HG03571 (cell line): ENCODE measurements around the gene RCVRN.
"Not testable (repeated sequence)": the region's sequence is repeated elsewhere in the genome, so short reads cannot be mapped to it uniquely, and the experiment has no call there.

Experiments
- ATAC-seq: cut with Tn5 transposase; IDR thresholded peaks from one replicate; pipeline ENCODE4 v1.9.1; 2021; ENCODE audit not compliant: unreplicated experiment

RCVRN gene

GRCh38 chr17:9922012-9922848, 17.2 kb upstream of the RCVRN start:
- no peak for ATAC-seq

DNA sequence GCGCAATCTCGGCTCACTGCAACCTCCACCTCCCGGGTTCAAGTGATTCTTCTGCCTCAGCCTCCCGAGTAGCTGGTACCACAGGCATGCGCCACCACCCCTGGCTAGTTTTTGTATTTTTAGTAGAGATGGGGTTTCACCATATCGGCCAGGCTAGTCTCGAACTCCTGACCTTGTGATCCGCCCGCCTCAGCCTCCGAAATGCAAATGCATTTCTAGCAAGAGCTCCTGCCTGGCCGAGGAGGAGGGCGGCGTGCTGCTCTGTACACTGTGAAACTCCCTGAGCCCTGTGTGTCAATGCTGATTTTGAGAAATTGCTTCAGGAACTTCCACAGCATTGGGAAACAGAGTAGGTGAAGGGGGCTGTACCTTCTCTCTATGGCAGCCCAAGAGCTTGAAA, 16.1 kb upstream of the RCVRN start:
- not testable (repeated sequence) for ATAC-seq

DNA sequence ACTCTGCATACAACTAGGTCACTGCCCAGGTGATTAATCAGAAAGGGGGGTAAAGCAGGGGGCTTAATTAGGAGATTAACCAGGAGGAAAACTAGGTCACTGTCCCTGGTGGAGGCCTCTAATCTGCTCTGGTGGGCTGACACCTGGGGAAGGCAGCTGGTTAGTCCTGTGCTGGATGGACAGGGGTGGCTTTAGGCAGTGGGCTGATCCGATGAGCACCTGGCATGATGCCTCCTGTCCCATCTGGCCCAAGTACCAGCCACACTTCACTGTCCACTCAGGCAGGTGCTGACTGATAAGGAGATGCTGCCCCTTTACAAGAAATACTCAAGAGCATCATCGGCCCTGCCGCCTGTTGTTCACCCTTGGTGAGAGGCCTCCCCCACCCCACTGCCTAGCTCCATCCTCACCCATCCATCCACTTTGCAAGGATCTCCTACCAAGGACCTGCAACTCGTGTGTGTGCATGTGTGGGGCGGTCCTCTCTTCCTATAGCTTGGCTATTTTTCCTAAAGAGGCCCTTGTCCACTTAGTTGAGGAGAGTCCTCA, 13.8 kb upstream of the RCVRN start:
- no peak for ATAC-seq

DNA sequence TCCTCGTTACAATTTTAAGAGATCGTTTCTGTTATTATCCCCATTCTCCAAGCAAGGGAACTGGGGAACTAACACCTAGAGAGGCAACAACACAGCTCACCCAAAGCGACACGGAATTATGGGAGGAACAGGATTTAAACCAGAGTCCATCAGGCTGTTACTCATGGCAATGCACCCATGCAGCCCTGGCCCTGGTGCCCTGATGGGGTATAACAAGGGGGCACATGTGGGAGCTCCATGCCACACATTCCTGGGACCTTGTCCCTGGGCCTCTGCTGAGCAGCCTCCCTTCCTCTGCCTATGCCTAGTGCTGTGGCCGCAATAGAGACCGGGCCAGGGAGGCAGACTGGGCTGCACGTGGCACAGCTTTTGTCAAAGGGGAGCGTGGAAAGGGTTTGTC, 13.3 kb upstream of the RCVRN start:
- no peak for ATAC-seq

- no peak for ATAC-seq
These were observed 12.7 kb upstream of the RCVRN start for GRCh38 chr17:9917801-9918200.

- no peak for ATAC-seq
These were observed 12.1 kb upstream of the RCVRN start for GRCh38 chr17:9917131-9917530.

DNA sequence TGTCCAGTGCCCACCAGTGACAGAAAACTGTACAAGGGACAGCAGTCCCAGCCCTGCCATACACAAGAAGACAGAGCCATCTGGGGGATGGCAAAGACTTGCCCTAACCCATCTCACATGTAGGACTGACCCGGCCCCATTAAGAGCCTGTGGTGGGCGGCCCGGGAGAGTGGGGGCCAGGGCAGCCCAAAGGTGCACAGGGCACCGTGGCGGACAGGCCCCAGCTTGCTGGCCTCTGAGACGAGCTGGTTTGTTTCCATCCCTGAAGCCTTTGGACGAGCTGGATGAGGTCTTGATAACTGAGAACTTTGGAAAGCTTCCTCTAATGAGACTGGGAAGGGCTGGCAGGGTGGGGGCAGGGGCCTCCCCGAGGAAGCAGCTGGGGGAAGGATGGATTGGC, 11.0 kb upstream of the RCVRN start:
- ATAC-seq = no peak

DNA sequence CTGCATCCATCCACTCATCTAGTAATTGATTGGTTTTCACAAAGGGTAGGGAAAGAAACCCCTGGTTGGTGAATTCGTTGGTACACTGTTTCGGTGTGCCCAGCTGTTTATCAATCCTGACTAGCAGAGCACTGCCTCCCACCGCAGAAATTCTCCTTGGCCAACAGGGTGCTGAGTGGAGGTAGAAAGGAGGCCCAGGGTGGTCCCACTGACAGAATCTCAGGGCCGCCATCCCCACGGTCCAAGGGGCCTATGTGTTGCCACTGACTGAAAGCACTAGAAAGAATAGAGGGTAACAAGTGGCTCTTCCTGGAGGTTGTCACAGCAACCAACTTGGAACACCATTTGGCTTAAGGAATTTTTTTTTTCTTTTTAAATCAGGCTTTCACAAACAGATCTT, 8.4 kb upstream of the RCVRN start:
- no peak for ATAC-seq

DNA sequence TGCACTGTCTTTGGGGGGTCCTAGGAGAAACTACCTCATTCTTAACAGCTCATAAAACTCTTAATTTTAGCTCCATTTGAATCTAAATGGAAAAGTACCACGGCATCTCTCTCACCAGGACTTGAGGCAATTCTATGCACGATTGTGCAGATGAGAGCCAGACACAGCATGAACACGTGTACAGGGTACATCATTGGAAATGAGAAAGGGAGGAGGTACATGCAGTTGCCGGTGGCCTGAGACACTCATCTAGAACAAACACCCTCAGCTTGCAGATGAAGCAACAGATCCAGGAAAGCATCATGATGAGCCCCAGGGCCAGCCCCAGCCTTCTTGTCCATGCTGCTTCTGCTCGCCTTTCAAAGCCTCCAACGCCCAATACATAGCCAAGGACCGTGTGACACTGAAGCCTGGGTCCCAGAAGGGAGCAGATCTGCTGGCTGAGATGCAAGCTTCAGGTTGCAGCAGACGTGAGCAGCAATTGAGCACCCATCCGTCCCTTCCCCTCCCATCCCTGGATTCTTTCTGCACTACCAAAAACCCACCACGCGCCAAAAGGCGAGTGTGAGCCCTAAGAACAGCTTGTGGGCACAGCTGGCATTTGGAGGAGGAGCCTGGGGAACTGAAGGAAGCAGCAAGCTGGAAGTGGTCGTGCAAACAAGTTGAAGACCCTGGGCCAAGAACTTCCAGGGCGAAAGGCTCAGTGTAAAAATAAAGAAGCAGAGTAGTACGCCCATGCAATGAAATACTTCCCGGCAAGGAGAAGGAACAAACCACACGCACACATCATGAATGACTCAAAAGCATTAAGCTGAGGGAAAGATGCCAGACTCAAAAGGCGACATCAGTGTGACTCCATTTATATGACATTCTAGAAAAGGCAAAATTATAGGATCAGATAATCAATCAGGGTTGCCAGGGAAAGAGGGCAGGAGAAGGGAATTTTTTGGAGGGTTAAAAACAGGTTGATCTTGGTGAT, 7.3 kb upstream of the RCVRN start:
- no peak for ATAC-seq

GRCh38 chr17:9911089-9911488, 6.0 kb upstream of the RCVRN start:
- ATAC-seq = no peak

- ATAC-seq = no peak
These were observed 3.6 kb upstream of the RCVRN start for GRCh38 chr17:9908649-9909042.

DNA sequence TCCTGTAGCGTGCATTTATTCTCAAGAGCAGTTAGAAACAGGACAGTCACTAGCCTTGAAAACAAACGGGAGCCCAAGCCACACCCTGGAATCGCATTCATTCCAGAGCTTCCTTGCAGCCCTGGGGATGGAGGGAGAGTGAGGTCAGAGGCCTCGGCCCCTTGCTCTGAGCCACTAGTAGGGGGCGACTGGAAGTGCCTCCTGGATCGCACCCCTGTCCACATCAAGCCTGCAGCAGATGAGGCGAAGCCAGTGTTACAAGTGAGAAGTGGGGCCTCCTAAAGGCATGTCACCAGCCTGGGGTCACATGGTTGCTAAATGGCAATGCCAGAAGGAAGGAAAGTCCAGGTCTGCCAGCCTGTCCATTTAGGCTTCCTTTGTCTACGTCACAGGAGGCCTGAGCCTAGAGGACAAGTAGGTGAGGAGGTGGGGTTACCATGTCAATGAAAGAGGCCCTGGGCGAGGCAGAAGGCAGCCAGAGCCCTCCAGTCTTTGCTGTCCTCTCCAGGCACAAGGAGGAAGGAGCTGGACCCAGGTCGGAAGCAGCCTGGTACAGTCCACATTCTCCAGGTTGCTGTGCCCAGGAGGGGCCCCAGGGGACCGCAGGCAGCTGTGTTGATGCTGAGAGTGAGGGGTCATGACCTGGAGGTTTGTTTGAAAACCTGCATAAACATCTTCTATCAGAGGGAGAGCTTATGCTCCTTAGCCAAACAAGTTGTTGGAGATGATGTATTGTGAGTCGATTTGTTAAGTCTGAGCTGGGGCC, 3.0 kb upstream of the RCVRN start:
- ATAC-seq = no peak

DNA sequence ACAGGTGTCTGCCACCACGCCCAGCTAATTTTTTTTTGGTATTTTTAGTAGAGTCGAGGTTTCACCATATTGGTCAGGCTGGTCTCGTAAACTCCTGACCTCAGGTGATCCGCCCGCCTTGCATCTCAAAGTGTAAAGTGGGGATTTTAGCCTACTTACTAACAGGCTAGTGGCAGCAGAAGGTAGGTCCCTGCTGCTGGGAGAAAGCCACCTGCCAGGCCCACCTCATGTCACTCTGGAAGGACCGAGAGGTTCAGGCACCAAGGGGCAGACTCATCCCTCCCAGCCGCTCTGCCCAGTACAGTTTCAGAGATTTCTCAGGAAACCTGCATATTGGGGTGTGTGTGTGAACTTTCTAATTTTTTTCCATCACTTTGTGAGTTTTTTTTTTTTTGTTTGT, 2.1 kb upstream of the RCVRN start:
- ATAC-seq = no peak

DNA sequence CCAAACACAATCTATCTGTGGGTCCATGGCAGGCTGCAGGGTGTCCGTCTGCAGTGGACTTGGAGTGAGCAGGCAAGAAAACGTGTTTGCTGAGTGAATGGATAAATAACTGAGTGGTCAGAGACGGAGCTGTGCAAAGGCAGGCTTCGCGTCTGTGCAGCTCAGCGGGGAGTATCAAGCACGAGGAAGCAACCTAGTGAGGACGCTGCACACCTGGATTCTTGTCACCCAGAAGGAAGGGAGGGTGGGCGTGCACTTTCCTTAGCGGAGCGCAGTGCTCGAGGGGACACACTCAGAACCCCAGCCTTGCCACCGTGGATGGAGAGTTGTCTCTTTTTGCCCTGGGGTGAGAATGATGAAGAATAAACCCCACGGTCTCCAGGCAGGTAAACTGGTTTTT, 1.5 kb upstream of the RCVRN start:
- ATAC-seq = no peak

DNA sequence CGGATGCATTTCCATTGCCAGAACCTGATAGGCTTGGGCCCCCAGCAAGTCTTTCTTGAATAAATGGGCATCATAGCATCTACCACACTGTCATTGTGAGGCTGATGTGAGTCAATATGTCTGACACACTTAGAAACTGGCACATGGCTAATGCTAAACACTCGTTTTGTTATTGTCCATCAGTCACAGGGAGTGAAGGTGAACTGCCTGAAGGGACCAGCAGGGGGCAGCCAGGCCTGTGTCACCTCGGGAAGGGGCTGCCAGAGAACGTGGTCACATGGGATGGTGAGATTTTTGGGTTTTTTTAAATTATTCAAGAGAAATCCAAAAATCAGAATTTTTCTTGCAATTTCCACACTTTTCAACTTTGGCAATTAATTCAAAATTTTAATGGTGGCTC, 831 bp upstream of the RCVRN start:
- ATAC-seq = no peak

GRCh38 chr17:9904277-9905077, 594 bp downstream of the RCVRN start:
- ATAC-seq = no peak

GRCh38 chr17:9902120-9902519, 3.0 kb downstream of the RCVRN start:
- ATAC-seq = no peak

- no peak for ATAC-seq
These were observed 4.3 kb downstream of the RCVRN start for GRCh38 chr17:9900784-9901183.

- ATAC-seq = no peak
These were observed 5.0 kb downstream of the RCVRN start for GRCh38 chr17:9900044-9900594.
